Activated B cell treated with CpG ODN at 0.5 μM for 24 hours (primary cell): ENCODE data around the gene DLGAP3. TPM values are rescaled to one million over a fixed set of nuclear protein-coding genes. Genes with fewer than 3 reads are reported as not detected.

ENCODE experiments used
- ATAC-seq: fragments of 200-7000 bp; cut with Tn5 transposase; one replicate; pipeline ENCODE4 v1.10.0; 2021; ENCODE audit warnings: low read depth, mild to moderate bottlenecking, moderate library complexity
- CTCF ChIA-PET: fragments of 350-600 bp; sonication (Branson Sonifier 250); formaldehyde crosslinking; loops from one replicate; lab custom pipeline; 2021; ENCODE audit warnings: antibody characterized with exemption; lab: Charles Lee
- POLR2A ChIA-PET: fragments of 350-600 bp; sonication (Branson Sonifier 250); formaldehyde crosslinking; loops from one replicate; lab custom pipeline; 2021; ENCODE audit warnings: antibody characterized with exemption; lab: Charles Lee
- DNase-seq: peaks from one replicate; pipeline ENCODE4 v3.0.0; 2022
- H3K27ac Mint-ChIP-seq: one replicate; pipeline ENCODE4 v1.8.0; 2020; ENCODE audit warnings: mixed read lengths
- H3K27me3 Mint-ChIP-seq: one replicate; pipeline ENCODE4 v1.8.0; 2021; ENCODE audit warnings: mixed read lengths
- H3K36me3 Mint-ChIP-seq: one replicate; pipeline ENCODE4 v1.8.0; 2021; ENCODE audit warnings: low read depth, mixed read lengths
- H3K4me1 Mint-ChIP-seq: one replicate; pipeline ENCODE4 v1.8.0; 2021; ENCODE audit warnings: mixed read lengths
- H3K4me3 Mint-ChIP-seq: one replicate; pipeline ENCODE4 v1.8.0; 2020; ENCODE audit warnings: mild to moderate bottlenecking, mixed read lengths
- H3K9me3 Mint-ChIP-seq: one replicate; pipeline ENCODE4 v1.8.0; 2020; ENCODE audit warnings: mixed read lengths
- intact Hi-C: fragments of 100-400 bp; cut with micrococcal nuclease; formaldehyde crosslinking; loops from one replicate; pipeline ENCODE4 v1.15.1; 2024
- total RNA-seq: library from RNA; stranded (reverse); gene quantifications from 2 replicates; pipeline ENCODE4 v1.2.3, GENCODE V29; 2022
- TF ChIP-seq, protein P1 (sequence below): fragments of 200-600 bp; IDR thresholded peaks from one replicate; pipeline ENCODE4 v1.8.0; 2022; ENCODE audit warnings: antibody characterized with exemption, mild to moderate bottlenecking

Gene DLGAP3
- total RNA-seq, 1 donor from 2014 or later, result 6.0 TPM

DNA sequence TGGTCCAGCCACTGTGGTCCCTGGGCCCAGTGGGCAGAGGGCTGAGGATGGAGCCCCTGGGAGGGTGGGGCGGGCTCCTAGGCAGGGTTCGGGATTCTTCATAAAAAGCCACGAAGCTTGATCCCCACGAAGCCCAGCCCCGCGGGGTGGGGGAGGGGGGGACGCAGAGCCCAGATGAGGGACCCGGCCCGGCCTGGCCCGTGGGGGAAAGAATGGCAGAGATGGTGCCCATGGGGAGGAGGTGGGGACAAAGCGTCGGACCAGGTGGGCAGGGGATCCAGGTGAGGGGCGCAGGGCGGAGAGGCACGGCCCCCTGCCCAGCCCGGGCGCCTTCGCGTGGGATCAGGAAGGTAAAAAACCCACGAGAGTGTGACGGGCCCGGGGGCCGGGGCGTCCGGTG is 63.9 kb downstream of the DLGAP3 start:
- CTCF ChIA-PET, result interaction anchor here (0.6 to 1.9 kb wide), 8 partner anchors 28 to 978 kb away, joined by 3 to 8 read pairs (median 4); partner anchors contain the start of genes DLGAP3, TMEM35B and ZMYM1
- H3K27me3 Mint-ChIP-seq, result no peaks in the 10 kb centered on the region
- DNase-seq (no peak), ATAC-seq (no peak)
- no peak overlapping the region for H3K27ac Mint-ChIP-seq
- H3K4me3 Mint-ChIP-seq, result peak overlapping the region; percentile 74
- H3K9me3 Mint-ChIP-seq, result no peaks in the 10 kb centered on the region
- POLR2A ChIA-PET, result interaction anchor here (1.2 to 1.8 kb wide), 3 partner anchors 9 to 120 kb away, joined by 5 to 6 read pairs (median 5); partner anchors contain the start of gene TMEM35B
- peaks cover 17% of the 10 kb centered on the region for H3K4me1 Mint-ChIP-seq
- H3K36me3 Mint-ChIP-seq, result no peaks in the 10 kb centered on the region
- TF ChIP-seq, protein P1, sequence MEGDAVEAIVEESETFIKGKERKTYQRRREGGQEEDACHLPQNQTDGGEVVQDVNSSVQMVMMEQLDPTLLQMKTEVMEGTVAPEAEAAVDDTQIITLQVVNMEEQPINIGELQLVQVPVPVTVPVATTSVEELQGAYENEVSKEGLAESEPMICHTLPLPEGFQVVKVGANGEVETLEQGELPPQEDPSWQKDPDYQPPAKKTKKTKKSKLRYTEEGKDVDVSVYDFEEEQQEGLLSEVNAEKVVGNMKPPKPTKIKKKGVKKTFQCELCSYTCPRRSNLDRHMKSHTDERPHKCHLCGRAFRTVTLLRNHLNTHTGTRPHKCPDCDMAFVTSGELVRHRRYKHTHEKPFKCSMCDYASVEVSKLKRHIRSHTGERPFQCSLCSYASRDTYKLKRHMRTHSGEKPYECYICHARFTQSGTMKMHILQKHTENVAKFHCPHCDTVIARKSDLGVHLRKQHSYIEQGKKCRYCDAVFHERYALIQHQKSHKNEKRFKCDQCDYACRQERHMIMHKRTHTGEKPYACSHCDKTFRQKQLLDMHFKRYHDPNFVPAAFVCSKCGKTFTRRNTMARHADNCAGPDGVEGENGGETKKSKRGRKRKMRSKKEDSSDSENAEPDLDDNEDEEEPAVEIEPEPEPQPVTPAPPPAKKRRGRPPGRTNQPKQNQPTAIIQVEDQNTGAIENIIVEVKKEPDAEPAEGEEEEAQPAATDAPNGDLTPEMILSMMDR, result no peak
- intact Hi-C loops, result no loop called here

DNA sequence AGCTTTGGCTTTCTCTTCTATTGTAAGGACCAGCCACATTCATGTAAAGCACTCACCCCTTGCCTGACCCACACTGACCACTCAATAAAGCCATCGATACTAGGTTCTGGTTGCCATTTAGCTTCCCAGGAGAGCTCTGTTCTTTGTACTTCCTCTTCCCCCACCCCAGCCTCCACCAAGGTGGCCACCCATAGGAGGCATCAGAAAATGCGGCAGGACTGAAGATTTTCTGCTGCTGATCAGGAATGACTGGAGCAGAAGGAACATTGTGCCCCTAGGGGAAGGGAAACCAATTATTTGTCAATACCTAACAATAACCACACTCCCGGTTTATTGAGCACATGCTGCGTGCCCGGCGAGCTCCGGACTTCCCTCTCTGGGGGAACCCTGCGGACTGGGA is 64.7 kb downstream of the DLGAP3 start:
- intact Hi-C loops, result no loop called here
- no peak for DNase-seq
- H3K36me3 Mint-ChIP-seq, result no peaks in the 10 kb centered on the region
- peak overlapping the region; percentile 74 for H3K4me3 Mint-ChIP-seq
- H3K27me3 Mint-ChIP-seq, result no peaks in the 10 kb centered on the region
- ChIA-PET POLR2A (interaction anchor here (0.6 kb wide), 1 partner anchor 673 kb away, joined by 6 read pairs; no protein-coding TSS in a partner anchor), CTCF (interaction anchor here (1.0 to 1.9 kb wide), 2 partner anchors 13 to 78 kb away, joined by 3 to 5 read pairs; no protein-coding TSS in a partner anchor)
- H3K27ac Mint-ChIP-seq, result no peak overlapping the region
- TF ChIP-seq, protein P1, result no peak
- no peak for ATAC-seq
- H3K9me3 Mint-ChIP-seq, result no peaks in the 10 kb centered on the region
- peaks cover 24% of the 10 kb centered on the region for H3K4me1 Mint-ChIP-seq

DNA sequence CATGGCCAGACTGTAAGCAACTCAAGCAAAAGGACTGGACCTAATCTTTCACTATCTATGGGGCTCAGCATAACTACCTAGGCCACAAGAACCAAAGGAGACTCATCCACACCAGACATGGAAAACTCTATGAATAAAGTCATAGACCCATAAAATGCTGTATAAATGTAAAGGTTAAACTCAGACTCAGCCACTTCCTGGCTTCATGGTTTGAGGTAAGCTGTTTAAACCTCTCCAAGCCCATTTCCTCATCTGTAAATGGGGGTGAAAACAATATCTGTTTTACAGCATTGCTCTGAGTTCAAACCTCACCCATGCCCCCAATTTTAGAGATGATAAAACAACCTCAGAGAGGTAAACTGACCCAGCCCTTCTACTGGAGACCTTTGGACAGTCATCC is 65.9 kb downstream of the DLGAP3 start:
- CTCF ChIA-PET, result interaction anchor here (1.0 to 1.9 kb wide), 2 partner anchors 11 to 77 kb away, joined by 3 to 5 read pairs; no protein-coding TSS in a partner anchor
- Mint-ChIP-seq H3K27me3 (no peaks in the 10 kb centered on the region), H3K36me3 (peaks cover 4% of the 10 kb centered on the region), H3K9me3 (no peaks in the 10 kb centered on the region), H3K4me3 (no peak overlapping the region), H3K4me1 (peaks cover 33% of the 10 kb centered on the region), H3K27ac (no peak overlapping the region)
- TF ChIP-seq, protein P1, result no peak
- POLR2A ChIA-PET, result no interaction called here
- ATAC-seq (no peak), DNase-seq (no peak)
- intact Hi-C loops, result no loop called here

DNA sequence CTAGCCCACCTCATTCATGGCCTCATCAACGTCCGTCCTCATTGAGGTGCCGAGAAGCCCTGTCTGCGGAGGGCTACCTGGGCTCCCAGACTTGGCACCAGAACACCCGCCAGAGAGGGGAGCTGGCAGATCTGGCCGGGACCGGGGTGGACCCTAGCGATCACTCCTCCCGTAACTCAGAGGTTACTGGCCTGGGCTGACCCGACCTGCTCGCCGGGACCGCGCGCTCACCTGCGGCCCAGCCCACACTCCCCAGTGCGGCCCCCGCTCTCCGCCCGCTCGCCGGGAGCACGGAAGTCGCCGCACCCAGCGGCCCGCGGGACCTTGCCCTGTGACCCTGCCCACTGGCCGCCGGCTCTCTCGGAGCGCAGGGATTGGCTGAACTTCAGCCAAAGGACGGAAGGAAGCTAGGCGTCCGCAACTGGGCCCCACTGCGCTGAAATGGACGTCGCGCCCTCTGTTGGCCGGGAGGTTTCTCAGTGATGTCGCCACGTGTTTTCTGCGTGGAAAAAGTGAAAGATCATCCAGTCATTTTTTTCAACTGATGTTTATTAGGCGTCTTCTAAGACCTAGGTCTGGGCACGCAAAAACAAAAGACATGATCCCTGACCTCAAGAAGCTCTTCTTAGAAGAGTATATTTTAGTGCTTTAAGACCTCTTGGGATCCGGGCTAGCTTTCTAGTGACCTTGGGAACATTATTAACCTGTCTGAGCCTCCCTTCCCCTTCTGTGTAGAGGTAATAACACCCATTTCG is 69.8 kb downstream of the DLGAP3 start, which contains the start of gene SMIM12:
TSS of gene SMIM12 (minus strand) at position 304 of the 755 bp plus-strand sequence. CDS start 3,772 bp downstream, outside the sequence.
- peak; percentile 81 for DNase-seq
- Mint-ChIP-seq H3K9me3 (no peaks in the 10 kb centered on the region), H3K4me1 (peaks cover 34% of the 10 kb centered on the region), H3K4me3 (peak within 1 kb of the TSS; percentile 94), H3K36me3 (peaks cover 20% of the 10 kb centered on the region), H3K27ac (peak within 1 kb of the TSS; percentile 82), H3K27me3 (no peaks in the 10 kb centered on the region)
- ChIA-PET POLR2A (interaction anchor here (0.6 to 2.2 kb wide), 15 partner anchors 9 to 1865 kb away, joined by 3 to 19 read pairs (median 6); partner anchors contain the start of genes AGO3, SFPQ, TMEM35B and ZMYM1), CTCF (interaction anchor here (0.8 to 0.9 kb wide), 2 partner anchors 124 to 126 kb away, joined by 3 read pairs; partner anchors contain the start of gene TMEM35B)
- ATAC-seq, result peak; percentile 98
- intact Hi-C loops, result loop anchor here (1.0 to 10.0 kb wide), 7 partner anchors 126 to 915 kb away; partner anchors contain the start of genes SFPQ, TMEM35B, ZMYM1 and ZMYM6
- TF ChIP-seq, protein P1, result no peak
